NCI-H345 (cell line): ENCODE measurements around the gene PIWIL4.
A peak's percentile ranks its signal among the peaks of the same experiment; 100 is the strongest.

Source experiments
- DNase-seq: peaks from one replicate; lab custom pipeline; 2025; lab: John Stamatoyannopoulos, UW

The PIWIL4 gene

DNA sequence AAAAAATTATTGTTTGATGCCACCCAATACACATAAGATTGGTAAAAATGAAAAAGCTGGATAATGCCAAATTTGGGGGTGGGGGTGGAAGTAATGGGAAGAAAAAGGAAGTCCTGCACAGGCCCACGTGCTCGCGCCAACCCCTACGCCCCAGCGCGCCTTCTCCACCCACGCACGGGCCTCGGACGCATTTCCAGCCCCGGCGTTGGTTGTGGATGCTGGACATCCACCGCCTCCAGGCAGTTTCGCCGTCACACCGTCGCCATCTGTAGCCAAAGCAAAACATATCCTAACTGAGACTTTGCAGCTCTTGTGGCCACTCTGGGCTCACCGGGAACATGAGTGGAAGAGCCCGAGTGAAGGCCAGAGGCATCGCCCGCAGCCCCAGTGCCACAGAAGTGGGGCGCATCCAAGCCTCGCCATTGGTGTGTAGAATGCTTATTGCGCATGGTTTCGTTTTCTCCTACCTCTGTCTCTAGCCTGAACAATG is at the start of gene PIWIL4:
TSS of gene PIWIL4 (plus strand) at position 188 of the 490 bp plus-strand sequence. CDS start at position 339, 151 bp downstream.
- DNase-seq: no peak

DNA sequence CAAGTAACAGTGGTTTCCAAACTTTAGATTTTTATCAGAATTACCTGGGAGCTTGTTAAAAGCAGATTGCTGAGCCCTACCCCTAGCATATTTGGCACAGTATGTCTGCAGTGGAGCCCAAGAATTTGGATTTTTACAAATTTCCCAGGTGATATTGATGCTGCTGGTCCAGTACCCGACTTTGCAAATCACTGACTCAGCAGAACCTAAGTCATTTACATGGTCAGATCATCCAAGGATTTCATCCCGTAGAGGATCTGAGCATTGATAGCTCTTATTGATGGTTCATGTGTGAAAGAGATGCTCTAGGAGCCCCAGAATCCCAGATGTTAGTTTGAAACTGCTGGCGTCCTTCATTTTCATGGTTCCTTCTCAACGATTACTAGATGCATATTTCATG is 48.9 kb upstream of the PIWIL4 start:
- no peak for DNase-seq

DNA sequence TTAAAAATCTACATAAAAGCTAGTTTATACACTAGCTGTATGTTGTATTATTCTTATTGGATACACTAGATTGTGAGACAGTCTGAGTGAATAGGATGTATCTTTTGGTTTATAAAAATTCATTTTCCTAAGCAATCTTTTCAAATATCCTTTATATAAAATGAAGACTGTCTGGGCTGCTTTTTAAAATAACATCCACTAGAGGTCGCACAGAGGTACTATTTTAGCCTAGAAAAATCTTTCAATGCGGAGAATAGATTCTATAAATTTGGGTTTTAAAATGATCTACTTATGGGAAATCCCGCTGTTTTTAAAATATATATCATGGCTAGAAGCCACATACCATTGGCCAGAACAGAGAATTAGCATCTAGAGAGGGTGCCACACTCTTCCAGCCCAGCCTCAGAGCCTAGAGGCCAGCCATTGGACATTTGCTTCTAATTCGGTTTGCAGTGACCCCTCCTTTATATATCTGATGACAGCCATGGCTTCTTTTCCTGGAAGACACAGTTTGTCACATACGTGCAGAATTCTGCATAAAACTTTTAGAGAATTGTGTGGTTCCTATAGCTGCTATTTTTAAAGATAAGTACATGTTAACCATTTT is 47.6 kb upstream of the PIWIL4 start:
- DNase-seq: peak; percentile 36

DNA sequence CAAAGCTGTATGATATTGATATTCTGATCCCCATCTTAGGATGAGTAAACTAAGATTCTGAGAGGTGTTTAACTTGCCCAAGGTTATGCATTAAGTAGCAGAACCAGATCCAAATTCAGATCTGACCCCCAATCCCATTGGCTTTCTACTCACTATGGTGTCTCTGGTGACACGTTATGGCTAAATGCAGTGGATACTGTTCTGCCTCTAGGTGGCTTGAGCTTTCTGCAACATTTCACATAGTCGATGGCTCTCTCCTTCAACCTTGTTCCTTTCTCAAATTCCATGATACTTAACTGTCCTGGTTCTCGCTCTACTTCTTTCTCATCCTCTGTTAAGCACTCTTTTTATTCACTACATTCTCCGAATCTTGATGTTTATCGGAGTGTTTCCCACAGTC is 45.5 kb upstream of the PIWIL4 start:
- DNase-seq: no peak

DNA sequence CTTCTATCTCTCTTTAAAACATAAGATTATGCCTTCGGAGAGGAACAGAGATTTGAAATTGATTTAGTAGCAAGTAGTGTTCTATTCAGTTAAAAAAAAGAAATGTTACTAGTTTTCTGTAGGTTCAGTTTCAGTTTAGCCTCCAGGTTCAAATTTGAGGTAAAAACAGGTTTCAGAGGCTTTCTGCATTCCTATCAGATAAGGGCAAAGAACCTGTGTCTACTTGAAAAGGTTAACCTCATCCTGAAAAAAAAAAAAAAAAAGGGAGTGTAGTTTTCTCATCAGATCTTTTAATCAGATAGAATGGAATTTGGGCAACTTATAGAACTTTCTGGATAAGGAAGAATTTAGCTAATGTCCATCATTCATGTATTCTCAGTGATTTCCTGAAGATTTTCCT is 42.8 kb upstream of the PIWIL4 start:
- DNase-seq: no peak

DNA sequence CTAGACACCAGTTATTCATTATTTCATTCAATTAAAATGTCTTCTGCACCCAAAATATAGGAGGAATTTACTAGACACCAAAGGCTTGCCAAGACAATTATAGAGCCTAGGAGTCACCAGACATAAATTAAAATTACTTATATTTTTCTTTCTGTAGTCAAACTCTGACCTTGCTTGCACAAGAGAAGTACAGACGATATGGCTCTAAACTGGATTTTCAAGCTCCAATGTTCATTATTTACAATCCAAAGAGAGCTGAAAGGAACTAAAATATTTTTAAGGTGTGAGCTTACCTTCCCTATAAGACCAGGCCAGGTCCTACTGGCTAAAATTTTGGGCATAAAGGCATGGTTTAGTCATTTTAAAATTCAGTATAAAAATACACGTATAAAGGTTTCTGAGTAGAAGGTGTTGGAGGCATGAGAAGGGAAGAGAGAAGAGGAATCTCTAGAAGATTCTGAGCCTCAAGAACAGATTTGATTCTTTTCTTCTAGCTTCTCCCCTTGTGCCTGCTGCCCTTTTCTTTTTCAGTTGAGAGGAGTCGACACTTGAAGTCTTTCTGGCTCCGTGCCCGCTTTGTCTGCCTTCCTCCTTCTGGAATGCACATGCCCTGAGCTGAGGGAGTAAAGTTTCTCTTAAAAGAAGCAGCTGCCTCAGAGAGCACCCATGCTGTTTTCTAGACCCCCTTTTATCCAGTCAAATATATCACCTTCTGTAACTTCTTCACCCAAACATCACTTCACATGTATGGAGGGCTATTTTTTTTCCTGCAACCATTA is 41.4 kb upstream of the PIWIL4 start:
- no peak for DNase-seq

DNA sequence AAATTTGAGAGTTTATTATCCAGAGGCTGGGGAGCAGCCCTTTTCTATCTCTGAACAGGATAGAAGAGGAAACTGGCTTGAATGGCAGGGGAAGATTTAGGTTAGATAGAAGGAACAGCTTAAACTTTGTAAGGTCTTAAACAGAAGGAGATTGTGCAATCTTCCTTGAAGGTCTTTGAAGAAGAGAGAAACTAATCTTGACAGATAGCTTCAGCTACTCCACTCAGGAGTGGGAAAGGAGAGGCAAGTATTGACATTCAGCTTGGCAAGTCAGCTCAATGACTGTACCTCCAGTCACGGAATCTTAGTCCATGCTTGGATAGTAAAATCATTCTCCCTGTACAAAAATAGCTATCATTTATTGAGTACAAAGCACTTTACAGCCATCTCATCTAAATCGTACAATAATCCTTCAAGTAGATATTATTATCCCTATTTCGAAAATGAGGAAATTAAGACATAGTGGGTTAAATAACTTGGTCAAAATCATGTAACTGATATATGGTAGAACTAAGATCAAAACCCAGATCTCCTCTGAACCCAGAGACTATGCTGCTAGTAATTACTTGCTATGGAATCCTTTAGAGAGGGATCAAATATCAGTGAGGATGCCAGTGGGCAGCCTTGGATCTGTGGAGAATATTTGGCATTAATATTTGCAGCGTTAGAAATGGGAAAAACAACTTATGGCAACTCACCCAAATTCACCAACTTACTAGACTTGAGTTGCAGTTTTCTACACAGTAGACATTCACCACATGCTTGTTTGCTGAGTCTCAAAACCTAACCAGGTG is 40.3 kb upstream of the PIWIL4 start:
- no peak for DNase-seq

DNA sequence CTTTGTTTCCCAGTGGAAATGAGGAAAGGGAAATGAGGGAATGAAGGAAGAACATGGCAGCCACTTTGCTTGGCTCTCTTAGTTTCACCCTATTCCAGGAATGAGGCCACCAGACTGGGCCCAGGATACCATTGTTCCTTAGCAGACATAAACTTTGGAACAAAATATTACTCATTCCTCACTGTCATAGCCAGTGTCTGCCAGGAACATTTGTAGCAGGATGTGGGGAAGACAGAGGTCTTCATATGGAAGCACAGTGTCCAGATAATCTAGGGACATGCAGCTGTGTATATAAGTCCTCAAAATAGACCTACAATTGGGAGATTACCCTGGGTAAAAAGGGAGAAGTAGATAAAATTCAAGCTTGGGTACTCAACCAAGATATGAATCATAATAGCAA is 38.6 kb upstream of the PIWIL4 start:
- DNase-seq: no peak

DNA sequence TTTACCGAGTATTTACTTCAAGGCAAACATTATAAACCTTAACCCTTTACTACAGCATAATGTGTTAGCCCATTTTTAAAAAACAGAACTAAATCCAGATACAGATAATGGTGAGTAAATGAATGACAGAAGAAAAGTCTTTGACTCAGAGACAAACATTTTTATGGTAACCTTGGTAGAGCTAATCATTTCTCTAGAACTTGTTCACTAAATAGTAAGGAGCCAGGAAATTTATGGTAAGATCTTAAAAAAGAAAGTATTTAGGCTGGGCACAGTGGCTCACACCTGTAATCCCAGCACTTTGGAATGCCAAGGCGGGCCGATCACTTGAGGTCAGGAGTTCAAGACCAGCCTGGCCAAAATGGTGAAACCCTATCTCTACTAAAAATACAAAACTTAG is 35.0 kb upstream of the PIWIL4 start:
- DNase-seq: no peak

DNA sequence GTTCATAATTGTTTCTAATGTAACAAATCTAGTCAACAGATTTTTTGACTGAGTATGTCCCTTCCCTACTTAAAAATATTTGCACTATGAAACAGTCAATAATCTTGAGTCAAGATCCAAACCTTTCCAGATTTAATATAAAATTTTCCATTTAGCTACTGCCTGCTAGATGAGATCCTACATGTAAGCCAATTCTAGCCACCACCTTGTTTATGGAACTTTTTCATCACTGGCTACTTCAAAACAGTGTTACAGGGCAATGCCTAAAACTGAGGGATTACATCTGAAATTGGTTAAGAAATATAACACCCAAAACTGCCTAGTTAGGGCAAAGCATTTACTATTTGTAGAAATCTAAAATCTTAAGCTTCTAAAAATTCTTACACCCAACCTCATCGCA is 34.0 kb upstream of the PIWIL4 start:
- no peak for DNase-seq

DNA sequence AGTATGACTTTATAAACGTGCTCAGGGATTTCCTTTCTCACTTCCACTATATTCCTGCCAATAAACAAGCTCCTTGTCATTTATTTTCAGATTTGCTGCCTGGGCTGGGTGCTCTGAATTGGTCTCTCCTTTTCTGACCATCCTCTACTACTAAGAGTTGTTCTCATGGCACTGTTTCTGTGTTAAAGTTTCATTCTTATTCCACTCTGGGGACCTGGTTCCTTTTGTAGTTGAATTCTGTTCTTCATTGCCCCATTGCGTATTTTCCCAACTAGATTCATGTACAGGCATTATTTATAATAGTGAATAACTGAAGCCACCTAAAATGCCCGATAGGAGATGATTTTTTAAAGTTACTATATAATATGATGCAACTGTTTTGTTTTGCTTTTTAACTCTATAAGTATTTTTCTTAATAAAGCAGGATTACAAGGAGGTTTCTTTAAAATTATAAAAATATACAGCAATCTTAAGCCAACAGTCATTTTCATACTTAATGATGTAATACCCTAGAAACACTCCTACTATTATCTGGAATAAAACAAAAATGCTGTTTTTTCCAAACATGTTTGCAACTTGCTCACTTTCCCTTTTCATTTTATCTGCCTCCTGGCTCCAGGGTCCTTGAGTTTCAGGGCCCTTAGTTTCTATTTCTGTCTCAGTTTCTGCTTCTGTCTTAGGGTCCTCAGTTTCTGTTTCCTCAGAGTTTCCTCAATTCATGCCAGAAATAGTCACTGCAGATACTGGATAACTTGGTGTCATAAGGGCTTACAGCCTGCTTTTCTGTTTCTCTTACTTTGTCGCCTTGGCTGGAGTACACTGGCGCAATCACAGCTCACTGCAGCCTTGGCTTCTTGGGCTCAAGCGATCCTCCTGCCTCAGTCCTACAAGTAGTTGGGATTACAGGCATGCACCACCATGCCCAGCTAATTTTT is 33.2 kb upstream of the PIWIL4 start:
- DNase-seq: no peak

DNA sequence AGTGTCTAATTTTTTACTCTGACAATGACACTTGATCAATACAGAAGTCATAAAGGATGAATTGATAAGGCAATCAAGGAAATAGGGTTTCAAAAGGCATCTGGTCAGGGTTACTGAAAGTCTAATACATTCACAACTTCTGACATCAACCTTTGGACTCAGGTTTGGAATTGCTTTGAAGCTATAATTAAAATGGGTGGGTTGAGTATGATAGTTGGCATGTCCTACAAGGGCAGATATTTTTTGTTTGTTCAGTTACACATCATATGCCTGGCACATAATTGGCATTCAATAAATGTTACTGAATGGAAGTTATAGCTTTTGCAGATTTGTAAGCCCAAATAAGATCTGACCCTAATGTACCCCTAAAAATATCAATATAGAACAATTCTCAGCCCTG is 30.8 kb upstream of the PIWIL4 start:
- no peak for DNase-seq

DNA sequence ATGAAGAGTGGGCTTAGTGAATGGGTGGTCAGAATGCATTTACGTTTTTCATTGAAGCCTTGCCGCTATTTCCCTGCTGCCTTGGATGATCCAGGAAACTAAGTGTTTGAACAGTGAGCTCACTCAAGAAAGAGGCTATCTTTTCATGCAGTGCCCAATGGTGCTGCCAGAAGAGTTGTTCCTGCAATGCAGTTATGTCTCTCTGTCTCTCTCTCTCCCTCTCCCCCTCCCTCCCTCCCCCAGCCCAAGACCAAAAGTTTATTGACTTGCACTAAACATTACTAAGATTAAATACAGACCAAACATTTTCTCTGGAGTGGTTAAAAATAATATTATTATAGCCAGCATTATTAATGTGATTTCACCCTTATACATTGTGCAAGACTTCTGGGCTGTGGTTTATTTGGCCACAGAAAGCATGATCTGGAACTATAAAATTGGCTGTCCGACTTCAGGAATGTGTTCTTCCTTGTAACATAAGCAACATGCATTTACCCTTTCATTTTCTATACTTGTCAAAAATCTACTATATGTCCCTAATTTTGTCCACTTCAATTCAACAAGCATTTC is 30.1 kb upstream of the PIWIL4 start:
- no peak for DNase-seq

DNA sequence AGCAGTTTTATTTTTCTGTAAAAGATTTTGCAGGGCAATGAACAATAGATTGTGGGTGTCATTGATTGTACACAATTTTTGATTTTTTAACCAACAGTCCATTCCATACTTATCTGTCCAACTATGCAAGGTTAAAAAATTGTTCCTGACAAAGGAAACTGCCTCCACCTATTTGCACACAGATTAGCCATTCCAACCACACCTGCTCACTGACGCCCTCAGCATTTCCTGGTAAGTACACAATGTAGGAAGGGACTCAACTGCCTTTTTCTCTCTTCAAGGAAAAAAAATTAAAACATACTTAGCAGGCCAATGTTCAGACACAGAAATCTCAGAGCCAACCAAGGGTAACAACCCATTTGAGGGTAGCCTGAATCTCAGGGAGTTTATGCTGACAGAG is 27.7 kb upstream of the PIWIL4 start:
- no peak for DNase-seq

DNA sequence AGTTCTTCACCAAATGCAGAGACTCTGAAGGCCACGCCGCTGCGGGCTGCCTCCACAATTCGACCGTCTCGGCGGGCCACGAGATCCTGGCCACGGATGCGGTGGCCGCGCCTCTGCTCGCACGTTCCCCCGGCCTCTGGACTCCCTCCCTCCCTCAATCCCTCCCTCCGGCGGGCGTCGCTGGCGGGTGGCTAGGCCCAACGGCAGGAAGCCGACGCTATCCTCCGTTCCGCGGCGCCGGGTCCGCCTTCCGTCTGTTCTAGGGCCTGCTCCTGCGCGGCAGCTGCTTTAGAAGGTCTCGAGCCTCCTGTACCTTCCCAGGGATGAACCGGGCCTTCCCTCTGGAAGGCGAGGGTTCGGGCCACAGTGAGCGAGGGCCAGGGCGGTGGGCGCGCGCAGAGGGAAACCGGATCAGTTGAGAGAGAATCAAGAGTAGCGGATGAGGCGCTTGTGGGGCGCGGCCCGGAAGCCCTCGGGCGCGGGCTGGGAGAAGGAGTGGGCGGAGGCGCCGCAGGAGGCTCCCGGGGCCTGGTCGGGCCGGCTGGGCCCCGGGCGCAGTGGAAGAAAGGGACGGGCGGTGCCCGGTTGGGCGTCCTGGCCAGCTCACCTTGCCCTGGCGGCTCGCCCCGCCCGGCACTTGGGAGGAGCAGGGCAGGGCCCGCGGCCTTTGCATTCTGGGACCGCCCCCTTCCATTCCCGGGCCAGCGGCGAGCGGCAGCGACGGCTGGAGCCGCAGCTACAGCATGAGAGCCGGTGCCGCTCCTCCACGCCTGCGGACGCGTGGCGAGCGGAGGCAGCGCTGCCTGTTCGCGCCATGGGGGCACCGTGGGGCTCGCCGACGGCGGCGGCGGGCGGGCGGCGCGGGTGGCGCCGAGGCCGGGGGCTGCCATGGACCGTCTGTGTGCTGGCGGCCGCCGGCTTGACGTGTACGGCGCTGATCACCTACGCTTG is 23.2 kb upstream of the PIWIL4 start, which contains the start of gene FUT4:
TSS of gene FUT4 (plus strand) at position 227 of the 951 bp plus-strand sequence. CDS start at position 440, 213 bp downstream.
- DNase-seq: peak; percentile 77

DNA sequence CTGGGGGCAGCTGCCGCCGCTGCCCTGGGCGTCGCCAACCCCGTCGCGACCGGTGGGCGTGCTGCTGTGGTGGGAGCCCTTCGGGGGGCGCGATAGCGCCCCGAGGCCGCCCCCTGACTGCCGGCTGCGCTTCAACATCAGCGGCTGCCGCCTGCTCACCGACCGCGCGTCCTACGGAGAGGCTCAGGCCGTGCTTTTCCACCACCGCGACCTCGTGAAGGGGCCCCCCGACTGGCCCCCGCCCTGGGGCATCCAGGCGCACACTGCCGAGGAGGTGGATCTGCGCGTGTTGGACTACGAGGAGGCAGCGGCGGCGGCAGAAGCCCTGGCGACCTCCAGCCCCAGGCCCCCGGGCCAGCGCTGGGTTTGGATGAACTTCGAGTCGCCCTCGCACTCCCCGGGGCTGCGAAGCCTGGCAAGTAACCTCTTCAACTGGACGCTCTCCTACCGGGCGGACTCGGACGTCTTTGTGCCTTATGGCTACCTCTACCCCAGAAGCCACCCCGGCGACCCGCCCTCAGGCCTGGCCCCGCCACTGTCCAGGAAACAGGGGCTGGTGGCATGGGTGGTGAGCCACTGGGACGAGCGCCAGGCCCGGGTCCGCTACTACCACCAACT is 22.4 kb upstream of the PIWIL4 start:
- no peak for DNase-seq

DNA sequence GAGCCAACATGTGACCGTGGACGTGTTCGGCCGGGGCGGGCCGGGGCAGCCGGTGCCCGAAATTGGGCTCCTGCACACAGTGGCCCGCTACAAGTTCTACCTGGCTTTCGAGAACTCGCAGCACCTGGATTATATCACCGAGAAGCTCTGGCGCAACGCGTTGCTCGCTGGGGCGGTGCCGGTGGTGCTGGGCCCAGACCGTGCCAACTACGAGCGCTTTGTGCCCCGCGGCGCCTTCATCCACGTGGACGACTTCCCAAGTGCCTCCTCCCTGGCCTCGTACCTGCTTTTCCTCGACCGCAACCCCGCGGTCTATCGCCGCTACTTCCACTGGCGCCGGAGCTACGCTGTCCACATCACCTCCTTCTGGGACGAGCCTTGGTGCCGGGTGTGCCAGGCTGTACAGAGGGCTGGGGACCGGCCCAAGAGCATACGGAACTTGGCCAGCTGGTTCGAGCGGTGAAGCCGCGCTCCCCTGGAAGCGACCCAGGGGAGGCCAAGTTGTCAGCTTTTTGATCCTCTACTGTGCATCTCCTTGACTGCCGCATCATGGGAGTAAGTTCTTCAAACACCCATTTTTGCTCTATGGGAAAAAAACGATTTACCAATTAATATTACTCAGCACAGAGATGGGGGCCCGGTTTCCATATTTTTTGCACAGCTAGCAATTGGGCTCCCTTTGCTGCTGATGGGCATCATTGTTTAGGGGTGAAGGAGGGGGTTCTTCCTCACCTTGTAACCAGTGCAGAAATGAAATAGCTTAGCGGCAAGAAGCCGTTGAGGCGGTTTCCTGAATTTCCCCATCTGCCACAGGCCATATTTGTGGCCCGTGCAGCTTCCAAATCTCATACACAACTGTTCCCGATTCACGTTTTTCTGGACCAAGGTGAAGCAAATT is 21.7 kb upstream of the PIWIL4 start:
- DNase-seq: no peak

DNA sequence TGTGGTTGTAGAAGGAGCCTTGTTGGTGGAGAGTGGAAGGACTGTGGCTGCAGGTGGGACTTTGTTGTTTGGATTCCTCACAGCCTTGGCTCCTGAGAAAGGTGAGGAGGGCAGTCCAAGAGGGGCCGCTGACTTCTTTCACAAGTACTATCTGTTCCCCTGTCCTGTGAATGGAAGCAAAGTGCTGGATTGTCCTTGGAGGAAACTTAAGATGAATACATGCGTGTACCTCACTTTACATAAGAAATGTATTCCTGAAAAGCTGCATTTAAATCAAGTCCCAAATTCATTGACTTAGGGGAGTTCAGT is 21.1 kb upstream of the PIWIL4 start:
- no peak for DNase-seq

DNA sequence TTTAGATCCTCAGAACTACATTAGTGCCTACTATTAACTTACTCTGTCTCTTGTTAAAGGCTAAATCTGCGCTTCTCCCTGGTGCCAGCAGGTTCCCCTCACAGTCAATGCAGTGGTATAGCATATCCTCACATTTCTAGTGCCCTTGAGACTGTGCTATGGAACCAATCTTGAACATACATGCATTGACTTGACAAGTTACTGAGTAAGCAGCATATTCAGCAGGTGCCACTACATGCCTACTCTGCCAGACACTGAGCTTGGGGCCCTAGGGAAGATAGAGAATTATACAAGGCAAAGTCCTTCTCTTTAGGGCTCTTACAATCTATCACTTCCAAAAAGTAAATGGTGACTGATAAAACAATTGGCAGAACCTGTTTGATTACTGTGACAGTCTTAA is 20.3 kb upstream of the PIWIL4 start:
- DNase-seq: no peak
